Peyer's patch (tissue), 4 donors: ENCODE data around the gene PSAT1. TPM values are rescaled to one million over a fixed set of nuclear protein-coding genes. Genes with fewer than 3 reads are reported as not detected.

Source experiments
- DNase-seq, 3 donors: peaks; one replicate each; pipeline ENCODE4 v3.0.0-alpha.2; 2017 to 2019
- H3K27ac ChIP-seq, 4 donors: fragments of 200-600 bp; sonication (generic); one replicate each; pipeline ENCODE4 v1.5.1; 2016 to 2019
- H3K27me3 ChIP-seq, 2 donors: fragments of 200-600 bp; sonication (generic); one replicate each; pipeline ENCODE4 v1.5.1; 2019
- H3K36me3 ChIP-seq, 3 donors: fragments of 200-600 bp; sonication (generic); one replicate each; pipeline ENCODE4 v1.5.1; 2016 to 2019
- H3K4me1 ChIP-seq, 4 donors: fragments of 200-600 bp; sonication (generic); one replicate each; pipeline ENCODE4 v1.5.1; 2016 to 2019
- H3K4me3 ChIP-seq, 4 donors: fragments of 200-600 bp; sonication (generic); 1 replicate in 3 of 4; 2 replicates in 1 of 4; pipeline ENCODE4 v1.5.1; 2016 to 2019; ENCODE audit warnings: mild to moderate bottlenecking in 1 of 4
- H3K9me3 ChIP-seq, 4 donors: fragments of 200-600 bp; sonication (generic); one replicate each; pipeline ENCODE4 v1.5.1; 2016 to 2019; ENCODE audit warnings: mild to moderate bottlenecking in 1 of 4
- CTCF ChIP-seq, 6 experiments: fragments of 450-650 bp in 4 of 6; fragments of 200-600 bp in 2 of 6; sonication (generic) in 1 of 6; IDR thresholded peaks; one replicate each; pipeline ENCODE4 v1.5.1; 2017 to 2019; ENCODE audit warnings: antibody characterized with exemption in 6 of 6, mild to moderate bottlenecking in 3 of 6, moderate library complexity in 1 of 6
- POLR2A ChIP-seq, 2 donors: fragments of 450-650 bp; IDR thresholded peaks; one replicate each; pipeline ENCODE4 v1.5.1; 2017; ENCODE audit warnings: antibody characterized with exemption in 2 of 2, mild to moderate bottlenecking in 2 of 2, moderate library complexity in 2 of 2
- total RNA-seq, 4 donors: library from RNA; depleted of rRNA; stranded (reverse); fragments of >200 nt; gene quantifications; one replicate each; pipeline ENCODE4 v1.1.0, GENCODE V29; 2016

Gene PSAT1
- total RNA-seq, 4 donors from 2014 or later, result 1.0 to 2.4 (median 1.7) TPM

- Histone ChIP-seq H3K36me3 (no peaks in the 10 kb centered on the region), H3K27ac (no peak overlapping the region)
Observed at GRCh38 chr9:78314550-78314949, 17.6 kb downstream of the PSAT1 start.

GRCh38 chr9:78314953-78315870, 18.3 kb downstream of the PSAT1 start:
- Histone ChIP-seq H3K27ac (no peak overlapping the region), H3K36me3 (no peaks in the 10 kb centered on the region), H3K4me3 (no peak overlapping the region), H3K4me1 (no peaks in the 10 kb centered on the region), H3K27me3 (no peaks in the 10 kb centered on the region), H3K9me3 (no peaks in the 10 kb centered on the region)
- no peak for DNase-seq
- TF ChIP-seq CTCF (IDR thresholded peaks at IDR 0.05) (no peak), POLR2A (IDR thresholded peaks at IDR 0.05) (no peak)

More at GRCh38 chr9:78314550-78314949, 17.6 kb downstream of the PSAT1 start:
- Histone ChIP-seq H3K4me3 (no peak overlapping the region), H3K9me3 (no peaks in the 10 kb centered on the region), H3K4me1 (no peaks in the 10 kb centered on the region), H3K27me3 (no peaks in the 10 kb centered on the region)
- DNase-seq, result no peak
- TF ChIP-seq POLR2A (IDR thresholded peaks at IDR 0.05) (no peak), CTCF (IDR thresholded peaks at IDR 0.05) (no peak)

DNA sequence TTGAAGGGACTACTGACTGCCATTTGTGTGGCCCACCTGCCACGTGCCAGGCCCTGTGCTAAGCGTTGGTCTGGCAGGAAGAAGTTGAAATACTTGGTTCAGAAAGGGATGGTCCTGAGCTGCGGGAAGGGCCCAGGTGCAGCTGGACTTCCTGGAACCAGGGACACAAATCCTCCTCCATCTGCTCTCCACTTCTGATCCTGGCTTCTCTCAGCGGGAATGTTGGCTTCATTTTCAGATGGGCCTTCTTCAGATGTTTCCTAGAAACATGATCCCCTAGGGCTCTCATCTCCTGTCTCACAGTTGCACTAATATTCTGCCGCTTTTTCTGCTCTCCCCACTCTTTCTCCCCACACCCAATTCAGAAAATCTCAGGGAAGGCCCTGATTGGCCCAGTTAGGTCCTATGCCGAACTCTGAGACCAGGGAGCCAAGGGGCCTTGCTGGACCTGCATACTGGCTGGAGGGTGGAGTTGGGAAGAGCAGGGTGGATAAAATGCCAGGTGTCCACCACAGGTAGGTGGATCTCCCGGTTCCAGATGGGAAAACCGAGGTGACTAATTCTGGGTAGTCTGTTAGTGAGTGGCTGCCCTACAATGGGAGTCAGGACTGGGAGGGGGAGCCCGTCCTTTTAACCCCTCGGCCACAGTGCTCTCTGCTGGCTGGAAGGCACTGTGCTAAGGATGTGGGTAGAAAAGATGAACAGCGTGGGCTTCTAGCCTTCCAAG, 19.4 kb downstream of the PSAT1 start:
- Histone ChIP-seq H3K36me3 (no peaks in the 10 kb centered on the region), H3K9me3 (no peaks in the 10 kb centered on the region), H3K27ac (no peak overlapping the region), H3K27me3 (no peaks in the 10 kb centered on the region), H3K4me1 (no peaks in the 10 kb centered on the region), H3K4me3 (no peak overlapping the region)
- no peak for DNase-seq
- TF ChIP-seq POLR2A (IDR thresholded peaks at IDR 0.05) (no peak), CTCF (IDR thresholded peaks at IDR 0.05) (no peak)

GRCh38 chr9:78319197-78320029, 22.5 kb downstream of the PSAT1 start:
- no peak for DNase-seq
- no peaks in the 10 kb centered on the region for H3K4me1 ChIP-seq
- H3K4me3 ChIP-seq, result no peak overlapping the region
- H3K27me3 ChIP-seq, result no peaks in the 10 kb centered on the region
- H3K36me3 ChIP-seq, result no peaks in the 10 kb centered on the region
- no peak for TF ChIP-seq CTCF (IDR thresholded peaks at IDR 0.05)
- TF ChIP-seq POLR2A (IDR thresholded peaks at IDR 0.05), result no peak
- no peaks in the 10 kb centered on the region for H3K9me3 ChIP-seq
- no peak overlapping the region for H3K27ac ChIP-seq

GRCh38 chr9:78320030-78320693, 23.2 kb downstream of the PSAT1 start:
- no peaks in the 10 kb centered on the region for H3K9me3 ChIP-seq

More at GRCh38 chr9:78320030-78320693, 23.2 kb downstream of the PSAT1 start:
- H3K36me3 ChIP-seq, result no peaks in the 10 kb centered on the region
- no peak overlapping the region for H3K4me3 ChIP-seq
- no peak overlapping the region for H3K27ac ChIP-seq
- TF ChIP-seq POLR2A (IDR thresholded peaks at IDR 0.05), result no peak
- TF ChIP-seq CTCF (IDR thresholded peaks at IDR 0.05), result no peak
- H3K27me3 ChIP-seq, result no peaks in the 10 kb centered on the region
- no peaks in the 10 kb centered on the region for H3K4me1 ChIP-seq
- no peak for DNase-seq
